NCI-H345 (cell line): Measurements from ENCODE around the gene FARP1.

Experiments
- DNase-seq: peaks from one replicate; lab custom pipeline; 2025; lab: John Stamatoyannopoulos, UW

FARP1 gene

DNA sequence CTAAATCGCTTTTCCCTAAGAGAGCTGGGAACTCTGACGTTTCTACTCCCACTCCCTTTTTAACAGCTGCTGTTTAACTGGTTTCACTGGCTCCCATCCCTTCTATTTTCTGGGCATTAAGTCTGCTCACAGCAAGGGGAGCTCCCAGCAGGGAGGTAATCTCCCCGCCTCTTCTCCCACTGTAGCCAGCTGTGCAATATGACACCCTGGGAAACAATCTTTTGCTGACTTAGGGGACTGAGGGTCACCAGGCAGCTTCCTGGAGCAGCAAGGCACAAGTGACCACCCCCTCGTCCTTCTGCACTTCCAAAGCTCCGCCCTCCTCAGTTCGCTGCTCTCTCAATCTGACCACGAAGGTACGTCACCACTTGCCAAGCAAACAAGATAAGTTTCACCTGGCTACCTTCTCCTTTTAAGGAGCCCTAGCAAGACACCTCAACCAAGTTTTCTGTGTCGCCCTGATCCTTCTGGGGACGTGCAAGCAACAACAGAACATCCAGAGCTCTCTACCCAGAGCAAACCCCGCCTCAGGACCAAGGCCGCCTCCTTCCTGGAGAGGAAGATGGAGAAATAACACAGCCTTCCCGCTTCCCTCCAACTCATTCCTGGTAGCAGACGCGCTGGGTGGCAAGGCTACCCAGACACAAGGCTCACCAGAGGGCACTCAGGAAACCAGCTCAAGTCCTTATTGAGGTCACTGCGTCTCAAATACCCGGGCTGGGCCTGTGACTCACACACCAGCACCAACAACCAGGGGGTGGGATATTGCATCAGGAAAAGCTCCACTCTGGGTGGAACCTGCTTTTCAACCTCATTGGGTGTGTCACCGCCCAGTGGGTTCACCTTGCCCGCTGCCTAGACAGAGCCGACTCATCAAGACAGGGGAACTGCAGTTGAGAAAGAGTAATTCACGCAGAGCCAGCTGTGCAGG, 341.7 kb downstream of the FARP1 start:
- peak; percentile 76 for DNase-seq

DNA sequence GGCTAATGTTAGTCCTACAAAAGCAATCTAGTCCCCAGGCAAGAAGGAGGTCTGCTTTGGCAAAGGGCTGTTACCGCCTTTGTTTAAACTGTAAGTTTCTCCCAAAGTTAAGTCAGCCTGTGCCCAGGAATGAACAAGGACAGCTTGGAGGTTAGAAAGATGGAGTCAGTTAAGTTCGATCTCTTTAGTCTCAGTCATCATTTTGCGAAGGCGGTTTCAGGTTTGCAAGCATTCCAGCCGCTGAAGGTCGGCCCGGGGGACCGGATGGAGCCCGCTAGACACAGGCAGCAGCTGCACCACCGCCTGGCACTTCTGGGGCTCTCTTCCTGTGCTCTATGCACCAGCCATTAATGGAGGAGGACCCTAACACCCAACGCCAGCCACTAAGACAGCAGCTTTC, 342.7 kb downstream of the FARP1 start:
- DNase-seq = no peak

DNA sequence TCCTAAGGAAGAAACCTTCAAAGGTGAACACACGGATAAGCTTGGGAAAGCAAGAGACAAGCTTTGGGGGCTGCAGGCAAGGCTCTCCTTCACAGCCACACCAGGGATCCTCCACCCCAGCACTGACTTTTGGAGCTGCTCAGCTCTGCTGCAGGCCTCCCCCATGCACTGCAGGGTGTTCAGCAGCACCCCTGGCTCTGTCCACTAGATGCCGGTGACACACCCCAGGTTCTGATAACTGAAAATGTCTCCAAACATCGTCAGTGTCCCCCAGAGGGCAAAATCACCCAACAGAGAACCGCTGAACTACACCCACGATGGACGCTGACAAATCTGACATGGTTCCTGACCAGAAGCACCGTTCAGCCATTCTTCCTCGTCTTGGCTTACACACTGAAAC, 343.5 kb downstream of the FARP1 start:
- no peak for DNase-seq

DNA sequence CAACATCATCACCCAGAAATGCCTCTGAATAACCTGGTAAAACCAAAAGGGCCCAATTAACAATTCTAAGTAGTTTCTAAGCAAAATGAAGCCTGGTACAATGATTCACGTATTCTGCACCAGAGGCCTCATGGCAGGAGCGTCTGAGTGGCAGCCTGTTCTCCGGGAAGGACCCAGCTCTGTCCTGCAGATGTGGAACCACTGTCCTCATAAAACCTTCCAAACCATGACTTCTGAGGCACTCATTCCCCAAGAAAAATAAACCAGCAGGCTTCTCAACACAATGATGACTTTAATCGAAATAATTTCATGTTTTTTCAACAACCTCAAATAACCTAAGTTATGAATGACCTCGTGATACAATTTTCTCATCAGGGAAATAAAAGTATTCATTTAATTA, 344.1 kb downstream of the FARP1 start:
- no peak for DNase-seq

DNA sequence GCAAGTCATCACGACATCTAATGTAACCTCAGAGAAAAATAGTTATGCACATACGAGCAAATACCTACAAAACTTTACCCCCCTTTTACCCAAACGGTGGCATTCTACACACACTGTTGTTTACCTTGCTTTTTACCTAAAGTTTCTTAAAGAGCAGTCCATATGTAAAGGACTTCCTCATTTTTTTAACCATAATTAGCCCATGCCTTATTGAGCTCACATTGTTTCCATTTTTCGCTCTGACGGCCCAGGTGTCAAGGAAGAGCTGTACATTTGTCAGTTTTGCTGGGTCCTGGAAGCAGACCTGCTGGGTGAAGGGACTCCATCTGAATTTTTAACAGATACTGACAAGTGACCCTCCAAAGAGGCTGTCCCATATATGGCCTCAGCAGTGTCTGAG, 344.6 kb downstream of the FARP1 start:
- no peak for DNase-seq

DNA sequence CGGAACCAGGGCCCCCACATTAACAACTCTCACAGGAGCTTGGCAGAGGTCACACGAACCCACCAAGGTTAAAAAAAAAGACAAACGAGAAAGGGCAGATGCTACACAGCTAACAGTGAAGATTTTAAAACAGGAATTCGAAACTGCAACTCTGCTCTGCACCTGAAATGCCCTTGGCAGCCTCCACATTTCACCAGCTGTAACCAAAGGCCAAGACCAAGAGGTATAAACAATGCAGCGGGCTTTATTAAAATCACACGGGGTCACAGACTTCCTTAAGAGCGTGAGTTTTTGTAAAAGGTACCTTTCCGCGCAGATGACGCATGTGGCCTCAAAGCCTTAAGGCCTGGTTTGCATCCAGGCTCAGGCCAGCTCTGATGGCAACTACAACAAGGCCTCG, 345.8 kb downstream of the FARP1 start:
- DNase-seq = no peak

DNA sequence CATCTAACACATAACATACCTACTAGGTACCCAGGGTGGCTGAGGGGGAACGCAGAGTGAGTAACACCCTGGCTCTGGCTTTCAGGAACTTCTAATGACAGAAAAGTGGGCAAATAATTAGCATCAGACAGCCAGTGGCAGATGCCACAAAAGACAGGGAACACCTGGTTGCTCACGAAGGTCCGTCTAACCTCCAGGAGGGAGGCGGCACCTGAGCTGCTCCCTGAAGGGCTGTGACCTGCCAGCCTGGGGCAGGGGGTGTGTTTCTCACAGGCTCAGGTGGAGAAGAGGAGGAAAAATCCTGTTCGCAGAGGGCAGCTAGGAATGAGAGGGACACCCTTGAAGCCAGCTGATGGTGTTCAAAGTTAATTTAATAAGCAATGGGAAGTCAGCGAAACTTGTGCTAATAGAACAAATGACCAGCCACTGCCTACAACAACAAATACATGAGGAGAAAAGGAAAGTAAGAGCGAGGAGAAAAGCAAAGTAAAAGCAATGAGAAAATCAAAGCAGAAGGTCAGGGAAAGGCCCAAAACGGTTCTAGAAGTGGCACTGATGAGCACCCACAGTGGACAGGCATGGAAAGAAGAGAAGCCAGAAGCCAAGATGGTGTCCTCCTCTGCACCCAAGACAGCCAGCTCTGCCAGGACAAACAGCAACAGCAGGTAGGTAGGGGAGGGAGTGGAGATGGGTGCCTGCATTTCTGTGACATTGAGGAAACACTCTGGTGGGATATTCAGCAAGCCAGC, 346.7 kb downstream of the FARP1 start:
- no peak for DNase-seq

DNA sequence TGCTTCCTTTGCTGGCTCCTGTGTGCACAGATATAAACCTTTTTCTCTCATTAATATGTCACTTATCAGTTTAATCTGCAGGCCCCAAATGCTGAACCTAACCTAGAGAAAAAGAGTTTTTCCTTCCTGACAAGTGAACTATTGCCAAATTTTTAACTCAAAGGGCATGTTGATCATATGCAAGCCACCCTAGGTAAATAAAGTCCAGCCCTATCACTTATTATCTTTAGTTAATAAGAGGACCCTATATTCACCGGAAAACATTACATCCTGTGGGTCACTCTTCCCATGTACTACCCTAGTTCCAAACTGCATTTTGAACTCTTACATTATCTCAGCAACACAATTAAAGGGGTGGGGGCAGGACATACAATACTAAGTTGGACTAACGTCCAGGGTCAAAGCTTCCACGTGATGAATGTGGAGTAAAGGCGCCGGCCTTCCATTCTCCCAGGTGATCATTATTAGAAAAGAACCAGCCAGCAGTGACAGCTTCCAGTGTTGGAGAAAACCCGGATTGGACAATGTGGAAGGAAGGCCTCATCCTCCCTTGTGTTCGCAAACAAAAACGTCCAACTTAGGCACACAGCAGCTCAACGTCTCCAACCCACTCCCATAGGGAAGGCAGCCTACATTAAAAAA, 347.4 kb downstream of the FARP1 start:
- DNase-seq = no peak

DNA sequence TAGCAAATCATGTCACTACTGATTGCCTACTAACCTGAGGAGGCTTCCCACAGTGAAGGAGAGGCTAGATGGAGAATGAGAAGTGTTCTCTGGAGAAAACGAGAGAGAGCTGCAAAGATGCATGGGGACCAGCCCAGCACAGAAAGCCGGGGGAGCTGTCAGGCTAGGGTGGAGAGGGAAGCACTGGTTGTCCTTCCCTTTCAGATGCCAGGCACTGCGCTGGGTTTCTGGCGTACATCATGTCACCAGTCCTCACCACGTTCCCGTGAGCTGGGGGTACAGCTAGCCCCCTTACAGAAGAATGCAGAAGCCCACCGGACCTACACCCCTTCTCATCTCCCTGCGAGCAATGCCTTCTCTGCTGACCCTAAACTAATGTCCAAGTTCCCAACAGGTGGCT, 348.0 kb downstream of the FARP1 start:
- no peak for DNase-seq

DNA sequence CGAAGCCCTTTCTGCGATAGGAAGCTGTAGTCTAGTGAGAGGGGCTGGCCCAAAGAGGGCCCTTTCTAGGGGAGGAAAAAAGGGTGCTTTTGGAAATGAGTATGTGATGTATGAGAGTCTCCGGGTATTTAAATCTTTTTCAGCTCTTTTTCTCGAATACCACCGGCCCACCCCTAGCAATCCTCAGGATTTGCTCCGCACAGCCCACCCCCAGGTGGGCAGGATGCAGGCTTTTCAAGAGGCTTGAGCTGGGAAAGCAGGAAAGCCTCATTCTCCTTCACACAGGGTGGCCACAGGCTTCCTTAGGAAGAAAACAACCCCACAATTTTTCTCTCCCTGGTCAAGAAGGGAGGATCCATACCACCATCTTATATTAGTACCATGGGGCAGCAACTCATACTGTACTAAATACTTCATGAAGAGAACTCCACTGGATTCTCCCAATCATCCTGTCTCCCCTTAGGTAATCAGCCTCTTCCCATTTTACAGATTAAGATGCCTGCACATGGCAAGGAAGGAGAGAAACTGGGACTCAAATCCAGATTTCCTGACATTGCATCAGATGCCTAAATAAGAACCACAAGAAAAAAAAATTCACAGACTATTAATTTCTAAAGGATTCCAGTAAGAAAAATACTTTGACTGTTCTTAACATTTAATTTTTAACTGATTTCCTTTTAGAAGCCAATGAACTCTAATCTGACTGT, 349.6 kb downstream of the FARP1 start:
- DNase-seq = no peak

DNA sequence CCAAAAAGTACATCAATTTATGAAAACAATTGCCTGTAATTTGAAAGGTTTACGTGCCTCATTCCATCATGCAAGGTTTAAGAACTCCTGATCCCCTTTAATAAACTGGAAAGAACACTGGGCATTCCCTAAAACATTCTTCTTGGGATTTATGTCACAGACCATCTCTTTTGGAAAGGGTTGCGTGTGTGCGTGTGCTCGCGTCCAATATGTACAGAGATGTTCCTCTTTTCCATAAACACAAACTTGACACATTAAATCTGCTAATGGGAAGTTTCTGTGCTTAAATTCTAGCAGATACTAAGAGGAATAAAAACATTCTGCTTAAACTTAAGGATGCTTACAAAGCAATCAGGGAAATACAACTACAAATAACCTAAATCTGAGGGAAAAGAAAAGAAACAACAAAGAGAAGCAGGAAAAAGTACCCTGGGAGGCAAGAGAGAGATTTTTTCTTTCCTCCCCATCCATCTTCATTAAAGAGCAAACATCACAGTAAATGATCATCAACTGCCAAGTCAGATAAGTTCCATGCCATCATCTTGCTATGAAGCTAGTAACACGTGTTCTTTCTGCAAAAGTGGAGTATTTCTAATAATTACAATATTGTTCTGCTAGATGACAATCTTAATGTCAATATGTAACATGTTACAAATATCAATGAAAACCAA, 350.3 kb downstream of the FARP1 start:
- DNase-seq = no peak

DNA sequence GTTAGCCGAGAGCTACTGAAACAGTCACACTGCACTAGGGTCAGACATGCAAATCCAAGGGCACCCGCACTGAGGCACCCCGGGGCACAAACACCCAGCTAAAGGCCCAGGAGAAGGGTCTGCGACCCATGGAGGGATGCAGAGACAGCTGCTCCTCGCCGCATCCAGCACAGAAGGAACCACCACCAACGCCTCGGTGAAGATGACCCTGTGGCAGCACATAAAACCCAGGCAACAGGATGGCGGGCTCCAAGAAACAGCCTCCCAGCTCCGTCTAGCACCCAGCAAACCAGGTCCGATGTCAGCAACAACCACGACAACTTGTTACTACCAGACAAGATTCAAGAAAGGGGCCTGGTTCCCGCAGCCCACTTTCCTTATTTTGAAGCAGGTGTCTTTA, 351.9 kb downstream of the FARP1 start:
- no peak for DNase-seq

DNA sequence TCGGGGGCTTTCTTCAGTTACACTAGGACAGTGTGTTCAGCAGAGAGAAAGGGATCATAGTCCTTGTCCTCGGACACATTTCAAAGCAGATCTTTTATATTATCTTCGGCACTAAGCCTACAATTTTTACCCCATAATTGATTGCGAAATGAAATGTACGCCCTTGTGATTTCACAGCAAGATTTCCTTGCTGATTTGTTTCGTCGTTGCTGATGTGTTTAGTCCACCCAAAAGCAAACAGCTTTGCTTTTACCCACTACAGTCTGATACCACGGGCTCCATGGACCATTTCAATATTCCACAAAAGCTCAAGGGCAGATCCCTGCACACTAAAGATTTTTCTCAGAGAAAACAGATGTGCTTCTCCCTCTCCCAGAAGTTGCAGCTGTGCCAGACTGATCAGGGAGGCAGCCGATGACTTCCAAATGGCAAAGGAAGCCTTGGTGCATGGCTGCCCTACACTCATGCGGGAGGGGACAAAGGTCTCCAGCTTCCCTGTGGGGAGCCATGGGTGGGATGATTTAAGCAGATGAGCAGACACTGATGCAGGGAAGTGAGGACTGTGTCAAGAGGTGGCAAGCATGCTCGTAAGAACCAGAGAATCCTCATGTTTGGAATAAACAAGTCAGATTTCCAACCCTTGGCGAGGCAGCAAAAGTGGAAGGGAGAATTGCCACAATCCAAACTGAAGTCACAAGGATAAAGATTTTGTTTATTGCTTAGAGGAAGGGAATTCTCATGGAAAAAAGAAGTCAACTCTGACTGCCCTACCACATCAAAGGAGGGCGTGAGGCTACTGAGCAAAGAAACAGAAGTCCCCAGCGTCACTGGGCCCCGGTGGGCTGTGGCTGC, 353.0 kb downstream of the FARP1 start:
- no peak for DNase-seq

DNA sequence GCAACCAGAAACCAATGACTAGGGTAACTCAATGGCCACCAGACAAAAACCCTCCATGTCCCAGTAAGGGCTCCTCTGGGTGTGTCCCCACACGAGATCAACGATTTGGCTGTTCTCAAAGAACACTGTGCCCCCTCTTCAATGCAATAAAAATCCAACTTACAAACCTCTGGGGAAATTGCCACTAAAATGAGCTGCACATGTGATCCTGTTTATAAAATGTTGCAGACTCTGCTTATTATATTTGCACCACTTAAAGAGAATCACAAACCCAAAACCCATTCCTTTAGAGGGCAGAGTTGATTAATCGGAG, 353.5 kb downstream of the FARP1 start:
- DNase-seq = no peak

DNA sequence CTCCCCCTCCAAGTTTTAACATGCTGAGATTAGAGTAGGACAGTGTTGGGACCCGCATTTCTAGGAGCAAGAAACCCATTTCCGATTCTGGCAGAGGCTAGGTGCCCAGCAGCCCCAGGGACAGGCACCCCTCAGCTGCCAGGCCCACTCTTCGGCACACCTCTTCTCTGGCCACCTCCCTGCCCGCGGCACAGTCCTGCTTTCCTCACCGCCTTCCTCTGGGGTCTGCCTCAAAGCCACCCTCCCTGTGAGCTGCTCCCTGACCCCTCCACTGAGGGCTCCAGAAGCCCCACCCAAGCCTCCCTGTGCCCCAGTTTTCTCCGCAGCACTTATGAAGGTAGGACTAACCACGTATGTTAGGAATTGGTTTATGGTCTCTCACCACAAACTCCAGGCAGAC, 354.1 kb downstream of the FARP1 start:
- no peak for DNase-seq

DNA sequence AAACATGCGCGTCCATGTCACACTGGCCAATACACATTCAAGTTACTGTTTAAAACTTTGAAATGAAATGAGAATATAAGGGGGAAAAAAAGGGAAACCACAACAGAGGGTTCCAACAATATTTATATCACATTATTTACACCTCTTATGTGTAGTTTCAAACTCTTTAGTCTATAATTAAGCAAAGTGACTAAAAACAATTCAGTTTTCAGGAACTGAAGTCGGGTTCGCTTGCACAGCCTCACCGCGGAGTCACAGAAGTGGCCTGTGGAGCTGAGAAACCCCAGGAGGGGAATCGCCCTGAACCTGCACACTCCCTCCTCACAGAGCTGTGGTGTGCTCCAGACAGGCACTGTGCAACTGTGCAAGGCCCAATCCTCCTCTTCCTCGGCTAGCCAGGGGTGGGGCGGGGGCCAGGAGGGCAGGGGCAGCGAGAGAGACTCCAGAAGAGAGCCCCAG, 358.1 kb downstream of the FARP1 start:
- DNase-seq = no peak

DNA sequence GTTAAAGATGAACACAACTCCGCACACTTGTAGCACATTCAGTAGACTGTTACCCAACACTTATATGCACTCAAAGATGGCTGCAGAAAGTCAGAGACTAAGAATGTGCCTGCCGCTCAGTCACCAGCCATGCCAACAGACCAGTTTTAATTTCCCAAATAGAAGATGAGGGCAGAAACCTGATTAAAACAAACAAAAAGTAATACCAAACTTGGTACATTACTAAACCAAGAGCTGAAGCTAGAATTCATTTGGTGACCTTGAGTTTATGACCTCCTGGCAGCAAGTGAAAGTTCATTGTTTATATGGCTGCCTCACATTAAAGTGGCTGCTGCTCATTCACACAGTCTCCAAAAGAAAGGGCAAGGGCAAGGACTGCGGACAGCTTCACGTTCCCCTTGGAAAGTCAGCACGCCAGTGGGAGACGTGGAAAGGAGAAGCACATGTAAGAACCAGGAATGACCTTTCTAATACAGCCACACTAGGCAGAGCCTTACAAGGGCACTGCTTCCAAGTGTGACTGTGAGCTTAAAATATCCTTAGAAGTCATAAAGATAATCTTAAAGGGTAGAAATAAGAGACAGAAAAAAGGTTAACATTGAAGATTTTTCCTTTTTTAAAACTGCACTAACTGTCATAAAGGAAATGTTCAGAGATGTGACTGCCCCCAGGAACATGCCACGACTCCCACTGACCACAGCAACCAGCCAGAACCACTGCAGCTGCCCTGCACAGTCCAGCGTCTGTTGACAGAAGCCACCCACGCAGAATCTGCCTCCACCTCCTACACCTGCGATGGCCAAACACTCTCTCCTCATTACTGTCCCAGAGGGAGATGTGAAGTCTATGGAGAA, 360.5 kb downstream of the FARP1 start:
- DNase-seq = no peak

DNA sequence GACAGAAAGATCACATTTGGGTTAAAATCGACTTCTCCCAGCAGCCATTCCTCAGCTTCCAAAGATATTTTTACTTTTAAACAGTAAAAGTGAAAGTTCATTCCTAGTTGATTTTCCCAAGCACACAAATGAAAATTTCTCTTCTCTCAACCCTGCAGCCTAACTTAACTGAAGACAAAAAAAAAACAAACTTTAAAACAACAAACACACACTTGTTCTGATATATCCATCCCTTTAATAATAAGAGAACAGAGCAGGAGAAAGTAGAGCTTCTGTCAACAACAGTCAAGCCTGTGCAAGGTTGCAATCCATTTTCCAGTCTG, 361.1 kb downstream of the FARP1 start:
- no peak for DNase-seq

DNA sequence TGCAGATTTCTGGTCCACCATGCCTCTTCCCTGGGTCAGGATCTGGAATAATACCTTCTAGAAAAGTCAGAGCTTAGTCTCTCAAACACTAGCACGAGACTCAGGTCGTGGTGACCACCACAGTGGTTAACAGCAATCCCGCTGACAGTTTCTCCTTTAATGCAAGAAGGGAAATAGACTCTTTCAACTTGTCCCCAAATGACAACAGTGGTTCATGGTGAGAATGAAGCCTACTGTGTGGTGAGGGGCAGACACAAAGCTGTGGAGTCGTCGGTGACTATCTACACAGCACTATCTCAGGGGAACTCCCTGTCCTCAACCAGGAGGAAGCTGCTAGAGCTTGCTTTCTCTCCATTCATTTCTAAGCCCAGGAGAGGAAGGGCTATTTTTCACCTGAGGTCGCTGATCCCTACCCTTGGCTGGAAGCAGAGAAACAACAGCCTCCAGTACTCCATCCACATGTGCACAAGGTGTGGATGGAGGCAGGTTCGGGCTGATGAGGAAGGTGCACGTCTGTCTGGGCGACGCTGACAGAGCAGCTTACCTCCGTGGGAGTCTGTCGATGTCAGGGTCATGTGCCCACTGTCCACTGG, 361.6 kb downstream of the FARP1 start:
- DNase-seq = no peak
